SK-N-SH (cell line): ENCODE results near the gene DCTD. TPM values are rescaled to one million over a fixed set of nuclear protein-coding genes. Genes with fewer than 3 reads are reported as not detected.

ENCODE experiments used
- CTCF ChIA-PET: fragments of 300-600, 350-600 bp; formaldehyde crosslinking; extraction: SDS; loops from one replicate; lab custom pipeline; 2021; lab: Yijun Ruan, JAX
- POLR2A ChIA-PET: fragments of 350-600 bp; sonication (Branson Sonifier 250); formaldehyde crosslinking; extraction: SDS; loops from one replicate; lab custom pipeline; 2020; ENCODE audit warnings: antibody characterized with exemption, inconsistent platforms; lab: Yijun Ruan, JAX
- DNase-seq: peaks from one replicate; pipeline ENCODE4 v3.0.0; 2012
- H2AFZ ChIP-seq: fragments of 200-600 bp; sonication (generic); 2 replicates; pipeline ENCODE4 v1.8.1; 2016; ENCODE audit warnings: antibody characterized with exemption, mild to moderate bottlenecking, low read depth
- H3F3A ChIP-seq: fragments of 200-600 bp; sonication (generic); replicated peaks from 2 replicates; pipeline ENCODE3; 2016; ENCODE audit warnings: antibody characterized with exemption, mild to moderate bottlenecking; ENCODE audit not compliant: insufficient read depth
- H3K27ac ChIP-seq, 2 experiments: fragments of 200-500 bp in 1 of 2; fragments of 200-600 bp in 1 of 2; sonication (Bioruptor generic) in 1 of 2; sonication (generic), shearing (Covaris generic) in 1 of 2; 2 replicates each; pipeline versions ENCODE4 v1.5.1 to v1.6.1; 2014 to 2016; ENCODE audit warnings: low read depth in 2 of 2, inconsistent platforms in 1 of 2, low read length in 1 of 2, mild to moderate bottlenecking in 1 of 2, mixed read lengths in 1 of 2
- H3K27me3 ChIP-seq: fragments of 200-600 bp; sonication (generic), shearing (Covaris generic); 2 replicates; pipeline ENCODE4 v1.6.1; 2016; ENCODE audit warnings: mixed run types; ENCODE audit not compliant: insufficient read depth
- H3K36me3 ChIP-seq, 2 experiments: fragments of 200-500 bp in 1 of 2; fragments of 200-600 bp in 1 of 2; sonication (Bioruptor generic) in 1 of 2; sonication (generic) in 1 of 2; replicated peaks in 1 of 2; 2 replicates each; pipeline versions ENCODE3 to v1.5.1; 2014 to 2016; ENCODE audit warnings: low read length in 1 of 2, mild to moderate bottlenecking in 1 of 2; ENCODE audit not compliant: insufficient read depth in 2 of 2, control insufficient read depth in 1 of 2
- H3K4me1 ChIP-seq, 2 experiments: fragments of 200-500 bp in 1 of 2; fragments of 200-600 bp in 1 of 2; sonication (Bioruptor generic) in 1 of 2; sonication (generic), shearing (Covaris generic) in 1 of 2; 2 replicates each; pipeline versions ENCODE4 v1.5.1 to v1.6.1; 2014 to 2016; ENCODE audit warnings: low read depth in 1 of 2, low read length in 1 of 2, mixed run types in 1 of 2; ENCODE audit not compliant: insufficient read depth in 2 of 2, control insufficient read depth in 1 of 2
- H3K4me2 ChIP-seq: fragments of 200-600 bp; sonication (generic), shearing (Covaris generic); 2 replicates; pipeline ENCODE4 v1.6.1; 2017; ENCODE audit warnings: mixed run types
- H3K4me3 ChIP-seq, 2 experiments: fragments of 200-500 bp in 1 of 2; fragments of 200-600 bp in 1 of 2; sonication (Bioruptor generic) in 1 of 2; sonication (generic), shearing (Covaris generic) in 1 of 2; 2 replicates each; pipeline versions ENCODE4 v1.5.1 to v1.8.1; 2014 to 2016; ENCODE audit warnings: low read depth in 2 of 2, inconsistent platforms in 1 of 2, low read length in 1 of 2, mild to moderate bottlenecking in 1 of 2, mixed read lengths in 1 of 2, moderate library complexity in 1 of 2
- H3K79me2 ChIP-seq: fragments of 200-600 bp; sonication (generic); 2 replicates; pipeline ENCODE4 v1.8.1; 2017; ENCODE audit warnings: mild to moderate bottlenecking; ENCODE audit not compliant: insufficient read depth
- H3K9ac ChIP-seq: fragments of 200-600 bp; sonication (generic); 2 replicates; pipeline ENCODE4 v1.6.1; 2017; ENCODE audit warnings: mixed run types
- H3K9me2 ChIP-seq: fragments of 200-600 bp; sonication (generic); 2 replicates; pipeline ENCODE4 v1.6.1; 2017; ENCODE audit warnings: mixed run types
- H3K9me3 ChIP-seq: fragments of 200-600 bp; sonication (generic); 2 replicates; pipeline ENCODE4 v1.6.1; 2017; ENCODE audit warnings: mixed run types, mild to moderate bottlenecking, moderate library complexity
- H4K20me1 ChIP-seq: fragments of 200-600 bp; sonication (generic); 2 replicates; pipeline ENCODE4 v1.6.1; 2017; ENCODE audit warnings: mild to moderate bottlenecking, mixed run types; ENCODE audit not compliant: insufficient read depth
- CHD2 ChIP-seq: fragments of 150-350 bp; IDR thresholded peaks from 2 replicates; pipeline ENCODE4 v1.6.1; 2018; ENCODE audit warnings: low read length; ENCODE audit not compliant: partially characterized antibody
- CTCF ChIP-seq: fragments of 200-600 bp; sonication (generic); IDR thresholded peaks from 2 replicates; pipeline ENCODE4 v1.6.1; 2017; ENCODE audit warnings: antibody characterized with exemption, mild to moderate bottlenecking, moderate library complexity
- ELF1 ChIP-seq: IDR thresholded peaks from 2 replicates; pipeline ENCODE4 v1.4.0; 2012
- EZH2phosphoT487 ChIP-seq: fragments of 200-600 bp; sonication (generic); IDR thresholded peaks from 2 replicates; pipeline ENCODE4 v1.6.1; 2017; ENCODE audit warnings: low read depth, mixed run types, mild to moderate bottlenecking, antibody characterized with exemption, moderate library complexity, borderline replicate concordance
- FOXM1 ChIP-seq: IDR thresholded peaks from 2 replicates; pipeline ENCODE4 v1.4.0; 2012; ENCODE audit warnings: low read depth, mild to moderate bottlenecking
- MEF2A ChIP-seq: IDR thresholded peaks from 2 replicates; pipeline ENCODE4 v1.4.0; 2012; ENCODE audit warnings: low read depth, borderline replicate concordance
- MXI1 ChIP-seq: IDR thresholded peaks from 2 replicates; pipeline ENCODE4 v1.6.1; 2012; ENCODE audit warnings: mild to moderate bottlenecking, low read depth, low read length, improper control_type of control experiment
- NFIC ChIP-seq: IDR thresholded peaks from 2 replicates; pipeline ENCODE4 v1.4.0; 2012; ENCODE audit warnings: borderline replicate concordance
- NRF1 ChIP-seq: IDR thresholded peaks from 2 replicates; pipeline ENCODE4 v1.6.1; 2012; ENCODE audit warnings: low read depth, mild to moderate bottlenecking, low read length
- POLR2AphosphoS5 ChIP-seq: IDR thresholded peaks from 2 replicates; pipeline ENCODE4 v1.6.1; 2012; ENCODE audit warnings: low read depth, low read length
- RAD21 ChIP-seq: IDR thresholded peaks from 2 replicates; pipeline ENCODE4 v1.6.1; 2012; ENCODE audit warnings: mild to moderate bottlenecking, low read length
- RXRA ChIP-seq: IDR thresholded peaks from 2 replicates; pipeline ENCODE4 v1.4.0; 2012; ENCODE audit warnings: low read depth, mild to moderate bottlenecking, borderline replicate concordance
- SIN3A ChIP-seq: IDR thresholded peaks from 2 replicates; pipeline ENCODE4 v1.6.1; 2012; ENCODE audit warnings: low read depth, mild to moderate bottlenecking, low read length, moderate library complexity, borderline replicate concordance
- SMC3 ChIP-seq: IDR thresholded peaks from 2 replicates; pipeline ENCODE4 v1.6.1; 2012; ENCODE audit warnings: low read depth, low read length, improper control_type of control experiment
- TCF12 ChIP-seq: IDR thresholded peaks from 2 replicates; pipeline ENCODE4 v1.4.0; 2012
- TEAD4 ChIP-seq: IDR thresholded peaks from 2 replicates; pipeline ENCODE4 v1.4.0; 2012; ENCODE audit warnings: mild to moderate bottlenecking, borderline replicate concordance; ENCODE audit not compliant: insufficient read depth
- USF1 ChIP-seq: IDR thresholded peaks from 2 replicates; pipeline ENCODE4 v1.4.0; 2012; ENCODE audit warnings: low read depth, borderline replicate concordance
- USF2 ChIP-seq: fragments of 150-350 bp; IDR thresholded peaks from 2 replicates; pipeline ENCODE4 v1.6.1; 2017; ENCODE audit warnings: antibody characterized with exemption, low read length, low read depth, borderline replicate concordance
- WGBS: methylation state at CpG from one replicate; pipeline ENCODE4 v1.1.6; 2017; ENCODE audit warnings: low lambda C conversion rate; 5-methylcytosine and 5-hydroxymethylcytosine counted together
- polyA plus RNA-seq, 3 experiments: library from polyadenylated mRNA; depleted of rRNA; stranded (reverse); fragments of >200 nt; gene quantifications; 2 replicates each; pipeline ENCODE4 v1.2.3, GENCODE V29; 2012
- TF ChIP-seq, protein P1 (sequence below): IDR thresholded peaks from 2 replicates; pipeline ENCODE4 v1.4.0; 2012; ENCODE audit warnings: low read depth, borderline replicate concordance

DCTD gene
- polyA plus RNA-seq, 1 of the 3 experiments (the other 2 are of a cell fraction), result 123 TPM

- Histone ChIP-seq H3K9ac (no peak overlapping the region), H3F3A (no peaks in the 10 kb centered on the region), H3K4me3 (no peak overlapping the region), H3K27me3 (no peaks in the 10 kb centered on the region), H3K27ac (no peak overlapping the region), H3K36me3 (no peaks in the 10 kb centered on the region), H3K9me3 (no peaks in the 10 kb centered on the region), H3K79me2 (no peaks in the 10 kb centered on the region), H2AFZ (no peak overlapping the region), H3K9me2 (0 out of 2 replicates have a peak, but pooled peaks cover 3% of the 10 kb centered on the region), H4K20me1 (no peaks in the 10 kb centered on the region), H3K4me1 (peaks cover 0 to 7% of the 10 kb centered on the region in 2 experiments; a peak in 2 of 4 replicates), H3K4me2 (no peak overlapping the region)
- TF ChIP-seq FOXM1 (no peak), CTCF (no peak), EZH2phosphoT487 (no peak), USF1 (no peak), TCF12 (no peak), ELF1 (no peak), NFIC (no peak), SMC3 (no peak), POLR2AphosphoS5 (no peak)
- CTCF ChIA-PET, result interaction anchor here (1.4 kb wide), 1 partner anchor 52 kb away, joined by 6 read pairs; no protein-coding TSS in a partner anchor
- 98% methylated on average over 15 of the region's 15 CpGs for WGBS
- POLR2A ChIA-PET, result no interaction called here
- no peak for DNase-seq
These were observed 43.9 kb downstream of the DCTD start for GRCh38 chr4:182873289-182873688.

DNA sequence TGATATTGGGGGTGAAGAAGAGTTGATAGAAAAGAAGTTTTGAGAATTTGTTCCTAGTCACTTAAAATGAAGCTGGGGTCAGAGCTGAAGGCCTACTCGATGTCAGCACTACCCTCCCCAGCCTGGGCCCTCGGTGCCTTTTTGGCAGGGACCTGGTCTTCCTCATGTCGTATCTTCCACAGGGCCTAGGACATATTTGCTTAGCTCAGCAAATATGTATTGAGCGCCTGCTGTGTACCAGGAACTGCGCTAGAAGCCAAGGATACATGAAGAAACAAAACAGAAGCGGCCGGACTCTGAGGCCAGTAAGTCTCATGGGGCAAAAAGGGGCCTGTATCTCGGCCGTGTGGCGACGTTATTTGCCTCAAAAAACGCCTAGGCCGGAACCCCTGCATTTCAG, 44.3 kb downstream of the DCTD start:
- no peak overlapping the region for H3K27ac ChIP-seq
- H4K20me1 ChIP-seq, result no peaks in the 10 kb centered on the region
- POLR2A ChIA-PET, result no interaction called here
- no peak overlapping the region for H3K9ac ChIP-seq
- CTCF ChIA-PET, result interaction anchor here (1.4 kb wide), 1 partner anchor 52 kb away, joined by 6 read pairs; no protein-coding TSS in a partner anchor
- H3K9me3 ChIP-seq, result no peaks in the 10 kb centered on the region
- no peak for DNase-seq
- no peak for TF ChIP-seq SIN3A
- TF ChIP-seq, protein P1, sequence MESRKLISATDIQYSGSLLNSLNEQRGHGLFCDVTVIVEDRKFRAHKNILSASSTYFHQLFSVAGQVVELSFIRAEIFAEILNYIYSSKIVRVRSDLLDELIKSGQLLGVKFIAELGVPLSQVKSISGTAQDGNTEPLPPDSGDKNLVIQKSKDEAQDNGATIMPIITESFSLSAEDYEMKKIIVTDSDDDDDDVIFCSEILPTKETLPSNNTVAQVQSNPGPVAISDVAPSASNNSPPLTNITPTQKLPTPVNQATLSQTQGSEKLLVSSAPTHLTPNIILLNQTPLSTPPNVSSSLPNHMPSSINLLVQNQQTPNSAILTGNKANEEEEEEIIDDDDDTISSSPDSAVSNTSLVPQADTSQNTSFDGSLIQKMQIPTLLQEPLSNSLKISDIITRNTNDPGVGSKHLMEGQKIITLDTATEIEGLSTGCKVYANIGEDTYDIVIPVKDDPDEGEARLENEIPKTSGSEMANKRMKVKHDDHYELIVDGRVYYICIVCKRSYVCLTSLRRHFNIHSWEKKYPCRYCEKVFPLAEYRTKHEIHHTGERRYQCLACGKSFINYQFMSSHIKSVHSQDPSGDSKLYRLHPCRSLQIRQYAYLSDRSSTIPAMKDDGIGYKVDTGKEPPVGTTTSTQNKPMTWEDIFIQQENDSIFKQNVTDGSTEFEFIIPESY, result no peak
- no peak for TF ChIP-seq NRF1
- no peak for TF ChIP-seq FOXM1
- TF ChIP-seq RAD21, result no peak
- no peak for TF ChIP-seq EZH2phosphoT487
- no peak for TF ChIP-seq MEF2A
- TF ChIP-seq CTCF, result no peak
- no peak for TF ChIP-seq USF2
- no peak for TF ChIP-seq USF1
- no peak for TF ChIP-seq RXRA
- TF ChIP-seq MXI1, result no peak
- TF ChIP-seq TEAD4, result no peak
- TF ChIP-seq CHD2, result no peak
- TF ChIP-seq, all 33 proteins: peak for 0
- H2AFZ ChIP-seq, result no peak overlapping the region
- no peak overlapping the region for H3K4me3 ChIP-seq
- H3K36me3 ChIP-seq, result no peaks in the 10 kb centered on the region
- no peaks in the 10 kb centered on the region for H3F3A ChIP-seq
- H3K27me3 ChIP-seq, result no peaks in the 10 kb centered on the region
- no peaks in the 10 kb centered on the region for H3K79me2 ChIP-seq
- 94% methylated on average over 13 of the region's 13 CpGs for WGBS
- 0 out of 2 replicates have a peak, but pooled peaks cover 3% of the 10 kb centered on the region for H3K9me2 ChIP-seq
- no peak overlapping the region for H3K4me2 ChIP-seq
- peaks cover 0 to 7% of the 10 kb centered on the region in 2 experiments; a peak in 2 of 4 replicates for H3K4me1 ChIP-seq
